Skeletal muscle tissue (tissue), 4 donors: ENCODE measurements around the gene ARHGEF7. TPM values are rescaled to one million over a fixed set of nuclear protein-coding genes. Genes with fewer than 3 reads are reported as not detected.
A peak's percentile ranks its signal among the peaks of the same experiment; 100 is the strongest.

Source experiments
- H3K27ac ChIP-seq: one replicate; pipeline ENCODE4 v1.7.0; 2013; ENCODE audit warnings: mild to moderate bottlenecking, low read depth, low read length, inconsistent platforms
- H3K27me3 ChIP-seq, 3 donors: one replicate each; pipeline ENCODE4 v1.7.0; 2013; ENCODE audit warnings: low read length in 3 of 3; ENCODE audit not compliant: control insufficient read depth in 3 of 3, insufficient read depth in 3 of 3
- H3K36me3 ChIP-seq, 3 donors: one replicate each; pipeline ENCODE4 v1.7.0; 2013; ENCODE audit warnings: low read length in 3 of 3; ENCODE audit not compliant: control insufficient read depth in 3 of 3, insufficient read depth in 3 of 3
- H3K4me1 ChIP-seq, 3 donors: one replicate each; pipeline ENCODE4 v1.7.0; 2013; ENCODE audit warnings: low read length in 3 of 3, mild to moderate bottlenecking in 3 of 3; ENCODE audit not compliant: control insufficient read depth in 3 of 3, insufficient read depth in 3 of 3
- H3K4me3 ChIP-seq, 3 donors: one replicate each; pipeline ENCODE4 v1.7.0; 2013; ENCODE audit warnings: low read length in 3 of 3
- H3K9ac ChIP-seq, 3 donors: one replicate each; pipeline ENCODE4 v1.7.0; 2013; ENCODE audit warnings: low read length in 3 of 3, mild to moderate bottlenecking in 3 of 3, moderate library complexity in 2 of 3, low read depth in 1 of 3
- H3K9me3 ChIP-seq, 3 donors: one replicate each; pipeline ENCODE4 v1.7.0; 2013; ENCODE audit warnings: low read length in 3 of 3; ENCODE audit not compliant: control insufficient read depth in 3 of 3
- total RNA-seq: library from RNA; depleted of rRNA; stranded (reverse); fragments of >200 nt; gene quantifications from one replicate; pipeline ENCODE4 v1.2.3, GENCODE V29; 2014
- donor health status: Osteomylitis.

The ARHGEF7 gene
- total RNA-seq, 1 donor from 2014 or later, result 99.7 TPM

- Histone ChIP-seq H3K9ac (peak overlapping the region in 1 of 3 donors; percentile 4), H3K27ac (no peak overlapping the region), H3K36me3 (peaks cover 0 to 4% (median 3%) of the 10 kb centered on the region in 3 donors), H3K9me3 (no peaks in the 10 kb centered on the region), H3K4me3 (no peak overlapping the region), H3K27me3 (no peaks in the 10 kb centered on the region), H3K4me1 (peaks cover 54 to 75% (median 56%) of the 10 kb centered on the region in 3 donors)
These were observed 46.8 kb downstream of the ARHGEF7 start for GRCh38 chr13:111161601-111162600.

GRCh38 chr13:111165241-111166010, 50.3 kb downstream of the ARHGEF7 start:
- Histone ChIP-seq H3K4me1 (peaks cover 50 to 71% (median 59%) of the 10 kb centered on the region in 3 donors), H3K27ac (peak overlapping the region; percentile 94), H3K4me3 (peak overlapping the region in 1 of 3 donors; percentile 23), H3K36me3 (peaks cover 0 to 5% (median 4%) of the 10 kb centered on the region in 3 donors), H3K9ac (peak overlapping the region in 2 of 3 donors; percentile 12 to 52), H3K9me3 (no peaks in the 10 kb centered on the region), H3K27me3 (no peaks in the 10 kb centered on the region)

- Histone ChIP-seq H3K27me3 (no peaks in the 10 kb centered on the region), H3K4me3 (no peak overlapping the region), H3K9ac (peak overlapping the region in 1 of 3 donors; percentile 3), H3K36me3 (peaks cover 0 to 5% (median 0%) of the 10 kb centered on the region in 3 donors), H3K4me1 (peaks cover 47 to 70% (median 60%) of the 10 kb centered on the region in 3 donors), H3K27ac (peak overlapping the region; percentile 9), H3K9me3 (no peaks in the 10 kb centered on the region)
These were observed 52.0 kb downstream of the ARHGEF7 start for GRCh38 chr13:111166882-111167675.

GRCh38 chr13:111168107-111168506, 53.0 kb downstream of the ARHGEF7 start:
- Histone ChIP-seq H3K4me3 (no peak overlapping the region), H3K27me3 (no peaks in the 10 kb centered on the region), H3K4me1 (peaks cover 45 to 64% (median 59%) of the 10 kb centered on the region in 3 donors), H3K36me3 (peaks cover 0 to 5% (median 0%) of the 10 kb centered on the region in 3 donors), H3K27ac (no peak overlapping the region), H3K9me3 (no peaks in the 10 kb centered on the region), H3K9ac (peak overlapping the region in 1 of 3 donors; percentile 50)

- Histone ChIP-seq H3K9me3 (no peaks in the 10 kb centered on the region), H3K27me3 (no peaks in the 10 kb centered on the region), H3K9ac (no peak overlapping the region), H3K4me1 (peaks cover 31 to 60% (median 59%) of the 10 kb centered on the region in 3 donors), H3K27ac (no peak overlapping the region), H3K4me3 (no peak overlapping the region), H3K36me3 (peaks cover 0 to 4% (median 2%) of the 10 kb centered on the region in 3 donors)
These were observed 56.0 kb downstream of the ARHGEF7 start for GRCh38 chr13:111171112-111171511.

GRCh38 chr13:111171629-111172028, 56.5 kb downstream of the ARHGEF7 start:
- H3K36me3 ChIP-seq, result peaks cover 0 to 4% (median 2%) of the 10 kb centered on the region in 3 donors
- H3K4me3 ChIP-seq, result no peak overlapping the region
- no peaks in the 10 kb centered on the region for H3K9me3 ChIP-seq
- H3K4me1 ChIP-seq, result peaks cover 29 to 60% (median 58%) of the 10 kb centered on the region in 3 donors
- H3K27ac ChIP-seq, result no peak overlapping the region
- H3K27me3 ChIP-seq, result no peaks in the 10 kb centered on the region
- no peak overlapping the region for H3K9ac ChIP-seq

- Histone ChIP-seq H3K36me3 (peaks cover 0 to 4% (median 2%) of the 10 kb centered on the region in 3 donors), H3K9ac (peak overlapping the region in 1 of 3 donors; percentile 50), H3K4me1 (peaks cover 35 to 73% (median 69%) of the 10 kb centered on the region in 3 donors), H3K9me3 (no peaks in the 10 kb centered on the region), H3K4me3 (no peak overlapping the region), H3K27me3 (no peaks in the 10 kb centered on the region), H3K27ac (peak overlapping the region; percentile 43)
These were observed 59.4 kb downstream of the ARHGEF7 start for GRCh38 chr13:111174377-111175114.

- peak overlapping the region; percentile 43 for H3K27ac ChIP-seq
- peaks cover 0 to 4% (median 2%) of the 10 kb centered on the region in 3 donors for H3K36me3 ChIP-seq
- H3K9me3 ChIP-seq, result no peaks in the 10 kb centered on the region
- no peaks in the 10 kb centered on the region for H3K27me3 ChIP-seq
- H3K9ac ChIP-seq, result no peak overlapping the region
- H3K4me3 ChIP-seq, result no peak overlapping the region
- peaks cover 35 to 79% (median 72%) of the 10 kb centered on the region in 3 donors for H3K4me1 ChIP-seq
These were observed 60.3 kb downstream of the ARHGEF7 start for GRCh38 chr13:111175372-111175771.
